OCI-LY3 (cell line): ENCODE data around the gene MAPKAPK3.

Experiments used
- H2AFZ ChIP-seq: fragments of 200-600, 300-600 bp; shearing (Covaris generic); 2 replicates; pipeline ENCODE4 v1.6.0; 2014; ENCODE audit warnings: antibody characterized with exemption, low read depth, low read length
- H3K27ac ChIP-seq: fragments of 200-600, 300-600 bp; sonication (generic); 2 replicates; pipeline ENCODE4 v1.5.1; 2014; ENCODE audit warnings: mild to moderate bottlenecking, low read length, moderate library complexity, mixed read lengths
- H3K27me3 ChIP-seq: fragments of 200-600, 300-600 bp; sonication (generic); 2 replicates; pipeline ENCODE4 v1.6.1; 2014; ENCODE audit warnings: low read depth, low read length, mixed read lengths
- H3K36me3 ChIP-seq: fragments of 200-600, 300-600 bp; sonication (generic); replicated peaks from 2 replicates; pipeline ENCODE3; 2014; ENCODE audit warnings: low read depth, low read length, mixed read lengths
- H3K4me1 ChIP-seq: fragments of 300-600, 200-600 bp; sonication (generic); 2 replicates; pipeline ENCODE4 v1.6.1; 2014; ENCODE audit warnings: low read length, mixed read lengths
- H3K4me2 ChIP-seq: fragments of 200-600, 300-600 bp; sonication (generic); 2 replicates; pipeline ENCODE4 v1.6.1; 2014; ENCODE audit warnings: low read length, mixed read lengths
- H3K4me3 ChIP-seq: fragments of 300-600, 200-600 bp; sonication (generic); 2 replicates; pipeline ENCODE4 v1.5.1; 2014; ENCODE audit warnings: antibody characterized with exemption, mild to moderate bottlenecking, low read length, moderate library complexity
- H3K79me2 ChIP-seq: fragments of 300-600, 200-600 bp; shearing (Covaris generic); 2 replicates; pipeline ENCODE4 v1.6.1; 2014; ENCODE audit warnings: mild to moderate bottlenecking, low read length, mixed read lengths
- H3K9ac ChIP-seq: fragments of 300-600, 200-600 bp; shearing (Covaris generic); 2 replicates; pipeline ENCODE4 v1.6.0; 2014; ENCODE audit warnings: mild to moderate bottlenecking, low read length, moderate library complexity
- H3K9me3 ChIP-seq: fragments of 200-600, 300-600 bp; shearing (Covaris generic); 2 replicates; pipeline ENCODE4 v1.6.1; 2014; ENCODE audit warnings: low read length, mixed read lengths; ENCODE audit not compliant: insufficient read depth
- H4K20me1 ChIP-seq: fragments of 200-600, 300-600 bp; sonication (generic); 2 replicates; pipeline ENCODE4 v1.6.1; 2016; ENCODE audit warnings: low read length, mixed read lengths; ENCODE audit not compliant: insufficient read depth
- EZH2phosphoT487 ChIP-seq: fragments of 200-600 bp; shearing (Covaris generic); IDR thresholded peaks from 2 replicates; pipeline ENCODE4 v1.6.1; 2018; ENCODE audit warnings: antibody characterized with exemption, mixed run types, low read depth
- TF ChIP-seq, protein P1 (sequence below): fragments of 200-600, 300-600 bp; sonication (generic); IDR thresholded peaks from 2 replicates; pipeline ENCODE4 v1.5.1; 2014; ENCODE audit warnings: antibody characterized with exemption, low read length, low read depth

MAPKAPK3 gene

DNA sequence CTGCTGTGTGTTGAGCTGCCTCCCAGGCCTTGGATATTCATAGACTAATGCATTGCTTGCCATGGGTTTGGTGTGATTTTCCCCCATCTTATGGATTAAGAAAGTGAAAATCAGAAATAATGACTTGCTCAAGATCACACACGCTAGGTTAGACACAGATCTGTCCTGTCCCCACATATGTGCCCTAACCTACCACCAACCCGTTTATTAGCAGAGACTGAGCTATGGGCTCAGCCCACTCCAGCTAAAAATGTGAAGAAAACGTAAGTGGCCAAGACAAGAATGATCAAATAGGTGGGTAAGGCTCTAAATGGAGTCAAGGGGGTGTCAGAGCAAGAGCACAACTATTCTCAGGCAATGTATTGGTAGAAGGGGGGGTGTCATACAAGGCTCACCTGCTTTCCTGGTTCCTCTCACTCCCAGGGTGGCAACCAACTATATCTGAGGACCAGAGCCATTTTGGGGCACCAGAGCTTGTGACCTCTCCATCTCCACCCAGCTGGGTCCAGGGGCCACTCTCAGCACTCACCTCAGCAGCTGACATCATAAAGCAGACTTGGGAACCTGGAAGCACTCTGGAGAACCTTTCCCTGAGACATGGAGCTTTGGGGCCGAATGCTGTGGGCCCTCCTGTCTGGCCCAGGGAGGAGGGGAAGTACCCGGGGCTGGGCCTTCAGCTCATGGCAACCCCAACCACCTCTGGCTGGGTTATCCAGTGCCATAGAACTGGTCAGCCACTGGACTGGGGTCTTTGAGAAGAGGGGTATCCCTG, 46.3 kb upstream of the MAPKAPK3 start:
- peaks cover 10% of the 10 kb centered on the region for H3K36me3 ChIP-seq
- TF ChIP-seq EZH2phosphoT487: no peak
- TF ChIP-seq, protein P1, sequence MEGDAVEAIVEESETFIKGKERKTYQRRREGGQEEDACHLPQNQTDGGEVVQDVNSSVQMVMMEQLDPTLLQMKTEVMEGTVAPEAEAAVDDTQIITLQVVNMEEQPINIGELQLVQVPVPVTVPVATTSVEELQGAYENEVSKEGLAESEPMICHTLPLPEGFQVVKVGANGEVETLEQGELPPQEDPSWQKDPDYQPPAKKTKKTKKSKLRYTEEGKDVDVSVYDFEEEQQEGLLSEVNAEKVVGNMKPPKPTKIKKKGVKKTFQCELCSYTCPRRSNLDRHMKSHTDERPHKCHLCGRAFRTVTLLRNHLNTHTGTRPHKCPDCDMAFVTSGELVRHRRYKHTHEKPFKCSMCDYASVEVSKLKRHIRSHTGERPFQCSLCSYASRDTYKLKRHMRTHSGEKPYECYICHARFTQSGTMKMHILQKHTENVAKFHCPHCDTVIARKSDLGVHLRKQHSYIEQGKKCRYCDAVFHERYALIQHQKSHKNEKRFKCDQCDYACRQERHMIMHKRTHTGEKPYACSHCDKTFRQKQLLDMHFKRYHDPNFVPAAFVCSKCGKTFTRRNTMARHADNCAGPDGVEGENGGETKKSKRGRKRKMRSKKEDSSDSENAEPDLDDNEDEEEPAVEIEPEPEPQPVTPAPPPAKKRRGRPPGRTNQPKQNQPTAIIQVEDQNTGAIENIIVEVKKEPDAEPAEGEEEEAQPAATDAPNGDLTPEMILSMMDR: no peak

DNA sequence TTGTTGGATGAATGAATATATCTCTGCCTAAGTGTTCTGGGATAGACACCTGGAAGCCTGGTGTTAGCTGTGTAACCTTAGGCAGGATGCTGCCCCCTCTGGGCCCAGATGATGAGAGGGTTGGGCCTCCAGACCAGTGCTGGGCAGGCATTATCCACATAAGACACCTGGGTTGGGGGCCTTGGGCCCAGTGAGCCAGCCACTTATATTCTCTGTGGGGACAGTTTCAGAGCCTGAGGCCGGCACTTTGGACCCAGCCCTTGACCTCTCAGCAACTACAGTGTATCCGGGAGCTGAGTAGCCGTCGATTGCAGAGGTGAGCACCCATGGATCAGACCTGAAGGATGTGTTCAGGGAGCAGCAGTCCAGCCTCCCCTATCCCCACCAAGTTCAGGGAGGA, 45.5 kb upstream of the MAPKAPK3 start:
- peaks cover 10% of the 10 kb centered on the region for H3K36me3 ChIP-seq

More for the DNA sequence above, 46.3 kb upstream of the MAPKAPK3 start:
- no peak overlapping the region for H3K27ac ChIP-seq
- H3K9me3 ChIP-seq: no peaks in the 10 kb centered on the region
- peaks cover 23% of the 10 kb centered on the region for H3K4me1 ChIP-seq
- H3K4me3 ChIP-seq: peak overlapping the region; percentile 99
- no peak overlapping the region for H2AFZ ChIP-seq
- peak overlapping the region; percentile 82 for H3K4me2 ChIP-seq
- peak overlapping the region; percentile 87; the same call in 1 of the 2 replicates for H3K9ac ChIP-seq
- no peaks in the 10 kb centered on the region for H4K20me1 ChIP-seq
- H3K79me2 ChIP-seq: peaks cover 10% of the 10 kb centered on the region; the same call in 1 of the 2 replicates
- peaks cover 10% of the 10 kb centered on the region; the same call in 1 of the 2 replicates for H3K27me3 ChIP-seq

DNA sequence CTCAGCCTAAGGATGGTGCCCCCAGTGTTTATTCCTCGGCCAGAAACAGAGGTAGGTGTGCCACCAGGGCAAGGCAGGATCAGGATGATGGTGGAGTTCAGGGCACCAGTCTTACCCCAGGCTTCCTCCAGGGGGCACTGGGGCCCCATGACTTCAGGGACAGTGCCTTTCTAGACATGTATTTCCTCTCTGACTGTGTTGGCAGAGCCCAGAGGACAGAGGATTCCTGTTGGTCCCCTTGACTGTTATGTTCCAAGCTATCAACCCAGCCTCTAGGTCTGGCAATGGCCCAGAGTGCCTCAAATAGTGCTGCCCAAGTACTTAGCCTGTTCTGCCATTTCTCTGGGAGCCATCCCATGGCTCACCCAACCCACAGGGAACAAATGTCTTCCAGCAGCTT, 44.8 kb upstream of the MAPKAPK3 start:
- Histone ChIP-seq H3K27me3 (no peaks in the 10 kb centered on the region), H3K9ac (no peak overlapping the region), H3K9me3 (no peaks in the 10 kb centered on the region), H2AFZ (no peak overlapping the region), H3K36me3 (peaks cover 10% of the 10 kb centered on the region), H3K27ac (no peak overlapping the region), H3K79me2 (peaks cover 10% of the 10 kb centered on the region; the same call in 1 of the 2 replicates), H3K4me3 (no peak overlapping the region), H3K4me2 (no peak overlapping the region), H4K20me1 (no peaks in the 10 kb centered on the region), H3K4me1 (peaks cover 18% of the 10 kb centered on the region)
- TF ChIP-seq, protein P1: peak; percentile 93
- TF ChIP-seq EZH2phosphoT487: no peak

More for the DNA sequence above, 45.5 kb upstream of the MAPKAPK3 start:
- H2AFZ ChIP-seq: no peak overlapping the region
- TF ChIP-seq EZH2phosphoT487: no peak
- TF ChIP-seq, protein P1: no peak
- no peak overlapping the region for H3K4me3 ChIP-seq
- no peak overlapping the region for H3K9ac ChIP-seq
- H3K4me2 ChIP-seq: no peak overlapping the region
- H3K27me3 ChIP-seq: peaks cover 5% of the 10 kb centered on the region; the same call in 1 of the 2 replicates
- H4K20me1 ChIP-seq: no peaks in the 10 kb centered on the region
- H3K79me2 ChIP-seq: peaks cover 10% of the 10 kb centered on the region; the same call in 1 of the 2 replicates
- peaks cover 23% of the 10 kb centered on the region for H3K4me1 ChIP-seq
- H3K27ac ChIP-seq: no peak overlapping the region
- no peaks in the 10 kb centered on the region for H3K9me3 ChIP-seq

DNA sequence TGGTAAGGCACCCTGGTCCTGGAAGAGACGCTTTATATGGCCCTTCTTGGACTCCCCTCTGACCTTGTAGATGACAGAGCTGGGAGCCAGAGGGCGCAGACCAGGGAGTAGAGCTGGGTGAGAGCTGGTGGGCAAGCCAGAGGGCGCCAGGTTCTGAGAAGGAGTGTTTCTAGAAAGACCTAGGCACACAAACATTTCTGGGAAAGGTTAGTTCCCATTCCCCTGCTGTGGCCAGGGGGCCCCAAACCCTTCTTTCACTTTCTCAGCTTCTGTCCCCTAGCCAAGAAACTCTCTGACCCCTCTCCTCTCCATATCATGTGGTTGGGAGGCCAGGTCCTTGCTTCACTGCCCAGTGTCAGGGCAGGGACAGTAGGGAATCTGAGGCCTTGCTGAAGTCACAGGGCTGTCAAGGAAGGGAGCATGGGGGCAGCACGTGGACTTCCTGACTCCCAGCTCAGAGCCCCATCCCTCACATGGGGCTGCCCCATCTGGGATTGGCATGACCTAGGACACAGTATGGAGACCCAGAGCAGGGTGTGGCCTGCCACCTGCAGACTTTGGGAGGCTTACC, 44.1 kb upstream of the MAPKAPK3 start:
- Histone ChIP-seq H3K4me2 (no peak overlapping the region), H3K27ac (no peak overlapping the region), H3K4me1 (peaks cover 17% of the 10 kb centered on the region), H3K36me3 (peaks cover 10% of the 10 kb centered on the region), H3K9ac (no peak overlapping the region), H4K20me1 (no peaks in the 10 kb centered on the region), H3K27me3 (no peaks in the 10 kb centered on the region), H3K9me3 (no peaks in the 10 kb centered on the region), H3K4me3 (no peak overlapping the region), H2AFZ (no peak overlapping the region), H3K79me2 (peaks cover 10% of the 10 kb centered on the region; the same call in 1 of the 2 replicates)
- TF ChIP-seq, protein P1: no peak
- no peak for TF ChIP-seq EZH2phosphoT487
